ENCODE data around the gene NT5M.

- TF ChIP-seq CTCF (IDR thresholded peaks at IDR 0.05) (peak; percentile 43 to 68 (median 56)), POLR2A (IDR thresholded peaks at IDR 0.05) (no peak)
Measured at GRCh38 chr17:17313350-17313991, 10.3 kb downstream of the NT5M start.

All from transverse colon (tissue), 3 donors.